ENCODE data around the gene LRRC75A. TPM values are rescaled to one million over a fixed set of nuclear protein-coding genes. Genes with fewer than 3 reads are reported as not detected.

LRRC75A gene
- total RNA-seq, 1 experiment from 2014 or later = 22.9 TPM

DNA sequence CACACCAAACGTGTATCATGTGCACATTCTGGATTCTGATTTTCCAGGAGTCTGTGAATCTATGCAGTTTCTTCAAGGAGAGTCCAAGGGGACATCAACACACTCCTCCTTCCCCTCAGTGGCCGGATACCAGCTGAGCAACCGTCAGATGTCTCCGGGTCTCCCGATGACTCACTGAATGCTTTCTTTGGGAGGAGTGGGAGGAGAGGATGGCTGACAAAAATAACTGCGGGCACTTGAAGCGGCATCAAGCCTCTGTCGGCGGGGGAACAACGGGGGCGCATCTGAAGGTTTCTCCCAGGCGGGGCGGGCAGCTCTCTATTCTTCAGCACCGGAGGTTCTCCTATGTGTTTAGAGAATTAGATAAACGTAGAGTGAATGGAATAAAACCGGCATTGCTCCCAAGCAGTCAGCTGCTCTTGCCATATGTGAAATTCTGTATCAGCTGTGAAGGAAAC, 24.6 kb upstream of the LRRC75A start (continued):
- TF ChIP-seq, protein P1, sequence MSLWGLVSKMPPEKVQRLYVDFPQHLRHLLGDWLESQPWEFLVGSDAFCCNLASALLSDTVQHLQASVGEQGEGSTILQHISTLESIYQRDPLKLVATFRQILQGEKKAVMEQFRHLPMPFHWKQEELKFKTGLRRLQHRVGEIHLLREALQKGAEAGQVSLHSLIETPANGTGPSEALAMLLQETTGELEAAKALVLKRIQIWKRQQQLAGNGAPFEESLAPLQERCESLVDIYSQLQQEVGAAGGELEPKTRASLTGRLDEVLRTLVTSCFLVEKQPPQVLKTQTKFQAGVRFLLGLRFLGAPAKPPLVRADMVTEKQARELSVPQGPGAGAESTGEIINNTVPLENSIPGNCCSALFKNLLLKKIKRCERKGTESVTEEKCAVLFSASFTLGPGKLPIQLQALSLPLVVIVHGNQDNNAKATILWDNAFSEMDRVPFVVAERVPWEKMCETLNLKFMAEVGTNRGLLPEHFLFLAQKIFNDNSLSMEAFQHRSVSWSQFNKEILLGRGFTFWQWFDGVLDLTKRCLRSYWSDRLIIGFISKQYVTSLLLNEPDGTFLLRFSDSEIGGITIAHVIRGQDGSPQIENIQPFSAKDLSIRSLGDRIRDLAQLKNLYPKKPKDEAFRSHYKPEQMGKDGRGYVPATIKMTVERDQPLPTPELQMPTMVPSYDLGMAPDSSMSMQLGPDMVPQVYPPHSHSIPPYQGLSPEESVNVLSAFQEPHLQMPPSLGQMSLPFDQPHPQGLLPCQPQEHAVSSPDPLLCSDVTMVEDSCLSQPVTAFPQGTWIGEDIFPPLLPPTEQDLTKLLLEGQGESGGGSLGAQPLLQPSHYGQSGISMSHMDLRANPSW (CRISPR knock-in tag; conservative IDR thresholded peaks at IDR 0.05; ENCODE audit: low read depth) = no peak
- no peak for TF ChIP-seq SOX15 (CRISPR knock-in tag; IDR thresholded peaks at IDR 0.05)
- TF ChIP-seq, protein P2, sequence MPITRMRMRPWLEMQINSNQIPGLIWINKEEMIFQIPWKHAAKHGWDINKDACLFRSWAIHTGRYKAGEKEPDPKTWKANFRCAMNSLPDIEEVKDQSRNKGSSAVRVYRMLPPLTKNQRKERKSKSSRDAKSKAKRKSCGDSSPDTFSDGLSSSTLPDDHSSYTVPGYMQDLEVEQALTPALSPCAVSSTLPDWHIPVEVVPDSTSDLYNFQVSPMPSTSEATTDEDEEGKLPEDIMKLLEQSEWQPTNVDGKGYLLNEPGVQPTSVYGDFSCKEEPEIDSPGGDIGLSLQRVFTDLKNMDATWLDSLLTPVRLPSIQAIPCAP (CRISPR knock-in tag; IDR thresholded peaks at IDR 0.05) = no peak
- TF ChIP-seq, protein P3, sequence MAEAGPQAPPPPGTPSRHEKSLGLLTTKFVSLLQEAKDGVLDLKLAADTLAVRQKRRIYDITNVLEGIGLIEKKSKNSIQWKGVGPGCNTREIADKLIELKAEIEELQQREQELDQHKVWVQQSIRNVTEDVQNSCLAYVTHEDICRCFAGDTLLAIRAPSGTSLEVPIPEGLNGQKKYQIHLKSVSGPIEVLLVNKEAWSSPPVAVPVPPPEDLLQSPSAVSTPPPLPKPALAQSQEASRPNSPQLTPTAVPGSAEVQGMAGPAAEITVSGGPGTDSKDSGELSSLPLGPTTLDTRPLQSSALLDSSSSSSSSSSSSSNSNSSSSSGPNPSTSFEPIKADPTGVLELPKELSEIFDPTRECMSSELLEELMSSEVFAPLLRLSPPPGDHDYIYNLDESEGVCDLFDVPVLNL (CRISPR knock-in tag; IDR thresholded peaks at IDR 0.05; ENCODE audit: borderline replicate concordance, low read depth) = no peak
- no peak for TF ChIP-seq FOXK1 (CRISPR knock-in tag; IDR thresholded peaks at IDR 0.05)
- TF ChIP-seq SP1 (CRISPR knock-in tag; conservative IDR thresholded peaks at IDR 0.05) = no peak
- no peak for TF ChIP-seq NFE2L1 (CRISPR knock-in tag; IDR thresholded peaks at IDR 0.05)
- TF ChIP-seq CBFB (CRISPR knock-in tag; IDR thresholded peaks at IDR 0.05; ENCODE audit: low read depth) = no peak

DNA sequence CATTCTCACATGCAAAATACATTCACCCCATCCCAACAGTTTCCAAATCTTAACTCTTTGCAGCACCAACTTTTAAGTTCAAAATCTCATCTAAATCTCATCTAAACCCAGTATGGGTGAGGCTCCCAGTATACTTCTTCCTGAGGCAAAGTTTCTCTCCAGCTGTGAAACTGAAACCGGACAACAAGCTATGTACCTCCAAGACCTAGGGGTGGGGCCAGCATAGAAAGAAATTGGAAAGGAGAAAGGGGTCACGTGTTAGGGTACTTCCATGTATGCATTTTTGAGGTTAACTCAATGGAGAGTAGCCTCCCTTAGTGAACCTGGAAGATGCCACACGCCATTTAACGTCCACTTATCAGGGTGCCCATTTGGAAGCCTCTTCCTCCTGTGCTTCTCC, 23.9 kb upstream of the LRRC75A start:
- H3K27ac Mint-ChIP-seq = no peak overlapping the region
- ChIA-PET POLR2A (no interaction called here), CTCF (interaction anchor here (0.5 to 8.8 kb wide), 3 partner anchors 19 to 83 kb away, joined by 3 to 204 read pairs (median 4); no protein-coding TSS in a partner anchor)
- no peaks in the 10 kb centered on the region for H3K36me3 Mint-ChIP-seq
- H3K9me3 Mint-ChIP-seq = no peaks in the 10 kb centered on the region
- peaks cover 33% of the 10 kb centered on the region for H3K4me1 Mint-ChIP-seq
- DNase-seq (ENCODE audit: low spot score) = no peak
- TF ChIP-seq HMGA2 (CRISPR knock-in tag; IDR thresholded peaks at IDR 0.05) = no peak
- TF ChIP-seq ZNF671 (CRISPR knock-in tag; IDR thresholded peaks at IDR 0.05) = no peak
- ATAC-seq = no peak
- H3K4me3 Mint-ChIP-seq = no peak overlapping the region
- H3K27me3 Mint-ChIP-seq (ENCODE audit: low read depth) = peaks cover 23% of the 10 kb centered on the region

DNA sequence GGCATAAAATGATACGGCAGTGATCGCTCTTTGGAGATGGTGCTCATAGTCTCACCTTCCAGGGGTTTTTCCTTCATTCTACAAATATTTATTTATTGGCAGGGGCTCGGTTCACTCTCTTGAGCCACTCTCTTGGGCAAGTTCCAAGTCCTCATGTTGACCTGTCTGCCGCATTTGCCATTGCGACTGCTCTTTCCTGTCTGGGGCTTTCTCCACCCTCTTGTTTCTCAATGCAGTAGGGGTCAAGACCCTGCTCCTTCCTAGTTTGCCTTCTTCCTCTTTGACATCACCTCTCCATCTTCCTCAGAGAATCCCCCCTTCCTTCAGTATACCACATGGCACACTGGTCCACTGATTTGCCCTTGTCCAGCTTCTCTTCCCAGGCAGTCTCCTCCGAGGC, 21.9 kb upstream of the LRRC75A start:
- Mint-ChIP-seq H3K4me3 (no peak overlapping the region), H3K9me3 (no peaks in the 10 kb centered on the region), H3K4me1 (peaks cover 30% of the 10 kb centered on the region), H3K27me3 (ENCODE audit: low read depth) (peaks cover 23% of the 10 kb centered on the region), H3K27ac (no peak overlapping the region), H3K36me3 (no peaks in the 10 kb centered on the region)
- CTCF ChIA-PET = no interaction called here
- POLR2A ChIA-PET = no interaction called here
- DNase-seq (ENCODE audit: low spot score) = no peak
- no peak for ATAC-seq
- no peak for TF ChIP-seq RELA (CRISPR knock-in tag; IDR thresholded peaks at IDR 0.05; ENCODE audit: borderline replicate concordance)
- no peak for TF ChIP-seq SMAD4 (CRISPR knock-in tag; IDR thresholded peaks at IDR 0.05)
- TF ChIP-seq ZNF121 (CRISPR knock-in tag; IDR thresholded peaks at IDR 0.05) = no peak
- TF ChIP-seq ZNF416 (CRISPR knock-in tag; IDR thresholded peaks at IDR 0.05) = no peak
- TF ChIP-seq, protein P4, sequence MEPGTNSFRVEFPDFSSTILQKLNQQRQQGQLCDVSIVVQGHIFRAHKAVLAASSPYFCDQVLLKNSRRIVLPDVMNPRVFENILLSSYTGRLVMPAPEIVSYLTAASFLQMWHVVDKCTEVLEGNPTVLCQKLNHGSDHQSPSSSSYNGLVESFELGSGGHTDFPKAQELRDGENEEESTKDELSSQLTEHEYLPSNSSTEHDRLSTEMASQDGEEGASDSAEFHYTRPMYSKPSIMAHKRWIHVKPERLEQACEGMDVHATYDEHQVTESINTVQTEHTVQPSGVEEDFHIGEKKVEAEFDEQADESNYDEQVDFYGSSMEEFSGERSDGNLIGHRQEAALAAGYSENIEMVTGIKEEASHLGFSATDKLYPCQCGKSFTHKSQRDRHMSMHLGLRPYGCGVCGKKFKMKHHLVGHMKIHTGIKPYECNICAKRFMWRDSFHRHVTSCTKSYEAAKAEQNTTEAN (CRISPR knock-in tag; IDR thresholded peaks at IDR 0.05) = no peak
- TF ChIP-seq ZNF263 (CRISPR knock-in tag; IDR thresholded peaks at IDR 0.05; ENCODE audit: low read depth) = no peak
- no peak for TF ChIP-seq ZNF396 (CRISPR knock-in tag; IDR thresholded peaks at IDR 0.05; ENCODE audit: borderline replicate concordance)
- TF ChIP-seq, protein P5, sequence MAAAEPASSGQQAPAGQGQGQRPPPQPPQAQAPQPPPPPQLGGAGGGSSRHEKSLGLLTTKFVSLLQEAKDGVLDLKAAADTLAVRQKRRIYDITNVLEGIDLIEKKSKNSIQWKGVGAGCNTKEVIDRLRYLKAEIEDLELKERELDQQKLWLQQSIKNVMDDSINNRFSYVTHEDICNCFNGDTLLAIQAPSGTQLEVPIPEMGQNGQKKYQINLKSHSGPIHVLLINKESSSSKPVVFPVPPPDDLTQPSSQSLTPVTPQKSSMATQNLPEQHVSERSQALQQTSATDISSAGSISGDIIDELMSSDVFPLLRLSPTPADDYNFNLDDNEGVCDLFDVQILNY (CRISPR knock-in tag; IDR thresholded peaks at IDR 0.05) = no peak
- no peak for TF ChIP-seq ZNF232 (CRISPR knock-in tag; IDR thresholded peaks at IDR 0.05)
- TF ChIP-seq, protein P6, sequence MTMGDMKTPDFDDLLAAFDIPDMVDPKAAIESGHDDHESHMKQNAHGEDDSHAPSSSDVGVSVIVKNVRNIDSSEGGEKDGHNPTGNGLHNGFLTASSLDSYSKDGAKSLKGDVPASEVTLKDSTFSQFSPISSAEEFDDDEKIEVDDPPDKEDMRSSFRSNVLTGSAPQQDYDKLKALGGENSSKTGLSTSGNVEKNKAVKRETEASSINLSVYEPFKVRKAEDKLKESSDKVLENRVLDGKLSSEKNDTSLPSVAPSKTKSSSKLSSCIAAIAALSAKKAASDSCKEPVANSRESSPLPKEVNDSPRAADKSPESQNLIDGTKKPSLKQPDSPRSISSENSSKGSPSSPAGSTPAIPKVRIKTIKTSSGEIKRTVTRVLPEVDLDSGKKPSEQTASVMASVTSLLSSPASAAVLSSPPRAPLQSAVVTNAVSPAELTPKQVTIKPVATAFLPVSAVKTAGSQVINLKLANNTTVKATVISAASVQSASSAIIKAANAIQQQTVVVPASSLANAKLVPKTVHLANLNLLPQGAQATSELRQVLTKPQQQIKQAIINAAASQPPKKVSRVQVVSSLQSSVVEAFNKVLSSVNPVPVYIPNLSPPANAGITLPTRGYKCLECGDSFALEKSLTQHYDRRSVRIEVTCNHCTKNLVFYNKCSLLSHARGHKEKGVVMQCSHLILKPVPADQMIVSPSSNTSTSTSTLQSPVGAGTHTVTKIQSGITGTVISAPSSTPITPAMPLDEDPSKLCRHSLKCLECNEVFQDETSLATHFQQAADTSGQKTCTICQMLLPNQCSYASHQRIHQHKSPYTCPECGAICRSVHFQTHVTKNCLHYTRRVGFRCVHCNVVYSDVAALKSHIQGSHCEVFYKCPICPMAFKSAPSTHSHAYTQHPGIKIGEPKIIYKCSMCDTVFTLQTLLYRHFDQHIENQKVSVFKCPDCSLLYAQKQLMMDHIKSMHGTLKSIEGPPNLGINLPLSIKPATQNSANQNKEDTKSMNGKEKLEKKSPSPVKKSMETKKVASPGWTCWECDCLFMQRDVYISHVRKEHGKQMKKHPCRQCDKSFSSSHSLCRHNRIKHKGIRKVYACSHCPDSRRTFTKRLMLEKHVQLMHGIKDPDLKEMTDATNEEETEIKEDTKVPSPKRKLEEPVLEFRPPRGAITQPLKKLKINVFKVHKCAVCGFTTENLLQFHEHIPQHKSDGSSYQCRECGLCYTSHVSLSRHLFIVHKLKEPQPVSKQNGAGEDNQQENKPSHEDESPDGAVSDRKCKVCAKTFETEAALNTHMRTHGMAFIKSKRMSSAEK (CRISPR knock-in tag; IDR thresholded peaks at IDR 0.05; ENCODE audit: borderline replicate concordance) = no peak
- TF ChIP-seq FOXK1 (CRISPR knock-in tag; IDR thresholded peaks at IDR 0.05) = no peak
- TF ChIP-seq, protein P7, sequence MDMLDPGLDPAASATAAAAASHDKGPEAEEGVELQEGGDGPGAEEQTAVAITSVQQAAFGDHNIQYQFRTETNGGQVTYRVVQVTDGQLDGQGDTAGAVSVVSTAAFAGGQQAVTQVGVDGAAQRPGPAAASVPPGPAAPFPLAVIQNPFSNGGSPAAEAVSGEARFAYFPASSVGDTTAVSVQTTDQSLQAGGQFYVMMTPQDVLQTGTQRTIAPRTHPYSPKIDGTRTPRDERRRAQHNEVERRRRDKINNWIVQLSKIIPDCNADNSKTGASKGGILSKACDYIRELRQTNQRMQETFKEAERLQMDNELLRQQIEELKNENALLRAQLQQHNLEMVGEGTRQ (CRISPR knock-in tag; IDR thresholded peaks at IDR 0.05) = no peak
